Measurements from ENCODE around the gene SALL2.

- TF ChIP-seq CTCF (IDR thresholded peaks at IDR 0.05; ENCODE audit: insufficient read depth, low read length, poor library complexity, severe bottlenecking): no peak
- no peak for TF ChIP-seq EZH2phosphoT487 (conservative IDR thresholded peaks at IDR 0.05; ENCODE audit: low read length)
Observed at GRCh38 chr14:21528381-21529348, 2.5 kb upstream of the SALL2 start.

Measured in SU-DHL-6 (cell line).